Testis (tissue), 3 donors: ENCODE results near the gene EMC10. TPM values are rescaled to one million over a fixed set of nuclear protein-coding genes. Genes with fewer than 3 reads are reported as not detected.

Source experiments
- DNase-seq: peaks from one replicate; pipeline ENCODE4 v3.0.0-alpha.2; 2019
- H3K27ac ChIP-seq, 2 donors: fragments of 200-600 bp; sonication (generic); one replicate each; pipeline ENCODE4 v1.5.1; 2019
- H3K27me3 ChIP-seq: fragments of 200-600 bp; sonication (generic); one replicate; pipeline ENCODE4 v1.5.1; 2019
- H3K36me3 ChIP-seq: fragments of 200-600 bp; sonication (generic); one replicate; pipeline ENCODE4 v1.5.1; 2017; ENCODE audit warnings: low read depth; ENCODE audit errors: missing control alignments
- H3K4me1 ChIP-seq: fragments of 200-600 bp; sonication (generic); one replicate; pipeline ENCODE4 v1.5.1; 2019
- H3K4me3 ChIP-seq, 2 donors: fragments of 200-600 bp; sonication (generic); one replicate each; pipeline ENCODE4 v1.5.1; 2017 to 2019
- H3K9me3 ChIP-seq: fragments of 200-600 bp; sonication (generic); one replicate; pipeline ENCODE4 v1.5.1; 2017
- POLR2A ChIP-seq: fragments of 450-650 bp; IDR thresholded peaks from one replicate; pipeline ENCODE4 v1.6.1; 2017; ENCODE audit warnings: antibody characterized with exemption, mild to moderate bottlenecking, moderate library complexity
- WGBS, 2 donors: methylation state at CpG; one replicate each; pipeline ENCODE4 v1.1.5; 2018; 5-methylcytosine and 5-hydroxymethylcytosine counted together
- intact Hi-C: fragments of 100-400 bp; cut with DNase I; formaldehyde crosslinking; loops from one replicate; pipeline ENCODE4 v1.15.1; 2023; ENCODE audit warnings: low total_unique reads
- polyA plus RNA-seq: library from polyadenylated mRNA; stranded (reverse); fragments of 350-450 nt; fragmentation: Illumina TruSeq; extraction: RNeasy Lipid Tissue Mini Kit (QIAGEN cat#74804); gene quantifications from one replicate; pipeline ENCODE4 v1.2.3, GENCODE V29; 2014; ENCODE audit warnings: low read depth, low replicate concordance; ENCODE audit not compliant: insufficient read depth
- total RNA-seq, 2 donors: library from RNA; depleted of rRNA; stranded (reverse); fragments of >200 nt; gene quantifications; one replicate each; pipeline ENCODE4 v1.2.3, GENCODE V29; 2016
- TF ChIP-seq, protein P1 (sequence below), 3 experiments: fragments of 450-650 bp in 2 of 3; fragments of 200-600 bp in 1 of 3; sonication (generic) in 1 of 3; IDR thresholded peaks; one replicate each; pipeline ENCODE4 v1.5.1; 2016 to 2019; ENCODE audit warnings: antibody characterized with exemption in 3 of 3, mild to moderate bottlenecking in 2 of 3, moderate library complexity in 1 of 3

EMC10 gene
- total and polyA plus RNA-seq, 3 donors from 2014 or later: 162 to 311 (median 203) TPM

DNA sequence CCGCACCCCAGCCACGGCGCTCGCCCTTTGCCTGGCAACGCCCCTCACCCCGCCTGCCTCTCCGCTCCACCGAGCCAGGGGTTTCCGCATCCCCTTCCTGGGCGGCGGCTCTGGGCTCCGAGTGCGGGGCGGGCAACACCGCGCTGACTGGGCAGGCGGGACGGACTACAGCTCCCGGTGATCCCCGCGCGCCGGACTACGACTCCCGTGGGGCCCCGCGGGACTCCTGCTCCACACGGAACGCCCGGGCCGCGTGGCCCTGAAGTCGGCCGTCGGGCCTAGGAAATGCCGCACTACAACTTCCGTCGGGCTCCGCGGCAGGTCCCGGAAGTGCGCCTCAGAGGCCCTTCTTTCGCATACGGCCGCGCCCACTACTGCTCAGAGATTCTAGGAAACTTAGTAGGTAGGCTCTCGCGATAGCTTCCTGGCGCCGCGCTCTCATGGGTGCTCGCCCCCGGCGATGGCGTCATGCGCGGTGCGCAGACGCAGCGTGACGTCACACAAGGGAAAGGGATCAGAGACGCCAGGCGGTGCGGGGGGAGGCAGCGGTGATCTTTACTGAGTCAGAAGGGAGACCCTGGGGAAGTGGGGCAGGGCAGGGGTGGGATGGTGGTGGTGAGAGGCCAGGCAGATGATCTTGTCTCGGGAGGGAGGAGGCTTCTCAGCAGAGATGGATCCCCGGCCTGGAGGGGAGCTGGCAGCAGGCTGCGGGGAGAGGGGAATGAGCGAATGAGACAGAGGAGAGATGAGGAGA, 34.9 kb downstream of the EMC10 start, which contains the start of gene JOSD2:
TSS of gene JOSD2 (minus strand) at position 123 of the 754 bp plus-strand sequence. CDS start 760 bp downstream, outside the sequence.
- H3K4me1 ChIP-seq: peaks cover 20% of the 10 kb centered on the region
- H3K36me3 ChIP-seq: no peaks in the 10 kb centered on the region
- whole genome bisulfite sequencing, 2 donors: 0 to 2% methylated on average over 39 to 69 of the region's 69 CpGs
- H3K27me3 ChIP-seq: no peaks in the 10 kb centered on the region
- H3K4me3 ChIP-seq: peak within 1 kb of the TSS; percentile 66 to 89
- intact Hi-C loops: no loop called here
- H3K9me3 ChIP-seq: no peaks in the 10 kb centered on the region
- TF ChIP-seq, protein P1, sequence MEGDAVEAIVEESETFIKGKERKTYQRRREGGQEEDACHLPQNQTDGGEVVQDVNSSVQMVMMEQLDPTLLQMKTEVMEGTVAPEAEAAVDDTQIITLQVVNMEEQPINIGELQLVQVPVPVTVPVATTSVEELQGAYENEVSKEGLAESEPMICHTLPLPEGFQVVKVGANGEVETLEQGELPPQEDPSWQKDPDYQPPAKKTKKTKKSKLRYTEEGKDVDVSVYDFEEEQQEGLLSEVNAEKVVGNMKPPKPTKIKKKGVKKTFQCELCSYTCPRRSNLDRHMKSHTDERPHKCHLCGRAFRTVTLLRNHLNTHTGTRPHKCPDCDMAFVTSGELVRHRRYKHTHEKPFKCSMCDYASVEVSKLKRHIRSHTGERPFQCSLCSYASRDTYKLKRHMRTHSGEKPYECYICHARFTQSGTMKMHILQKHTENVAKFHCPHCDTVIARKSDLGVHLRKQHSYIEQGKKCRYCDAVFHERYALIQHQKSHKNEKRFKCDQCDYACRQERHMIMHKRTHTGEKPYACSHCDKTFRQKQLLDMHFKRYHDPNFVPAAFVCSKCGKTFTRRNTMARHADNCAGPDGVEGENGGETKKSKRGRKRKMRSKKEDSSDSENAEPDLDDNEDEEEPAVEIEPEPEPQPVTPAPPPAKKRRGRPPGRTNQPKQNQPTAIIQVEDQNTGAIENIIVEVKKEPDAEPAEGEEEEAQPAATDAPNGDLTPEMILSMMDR (IDR thresholded peaks at IDR 0.05): no peak
- TF ChIP-seq POLR2A: peak; percentile 50
- H3K27ac ChIP-seq: peak within 1 kb of the TSS; percentile 76 to 77
- DNase-seq: peak; percentile 100

DNA sequence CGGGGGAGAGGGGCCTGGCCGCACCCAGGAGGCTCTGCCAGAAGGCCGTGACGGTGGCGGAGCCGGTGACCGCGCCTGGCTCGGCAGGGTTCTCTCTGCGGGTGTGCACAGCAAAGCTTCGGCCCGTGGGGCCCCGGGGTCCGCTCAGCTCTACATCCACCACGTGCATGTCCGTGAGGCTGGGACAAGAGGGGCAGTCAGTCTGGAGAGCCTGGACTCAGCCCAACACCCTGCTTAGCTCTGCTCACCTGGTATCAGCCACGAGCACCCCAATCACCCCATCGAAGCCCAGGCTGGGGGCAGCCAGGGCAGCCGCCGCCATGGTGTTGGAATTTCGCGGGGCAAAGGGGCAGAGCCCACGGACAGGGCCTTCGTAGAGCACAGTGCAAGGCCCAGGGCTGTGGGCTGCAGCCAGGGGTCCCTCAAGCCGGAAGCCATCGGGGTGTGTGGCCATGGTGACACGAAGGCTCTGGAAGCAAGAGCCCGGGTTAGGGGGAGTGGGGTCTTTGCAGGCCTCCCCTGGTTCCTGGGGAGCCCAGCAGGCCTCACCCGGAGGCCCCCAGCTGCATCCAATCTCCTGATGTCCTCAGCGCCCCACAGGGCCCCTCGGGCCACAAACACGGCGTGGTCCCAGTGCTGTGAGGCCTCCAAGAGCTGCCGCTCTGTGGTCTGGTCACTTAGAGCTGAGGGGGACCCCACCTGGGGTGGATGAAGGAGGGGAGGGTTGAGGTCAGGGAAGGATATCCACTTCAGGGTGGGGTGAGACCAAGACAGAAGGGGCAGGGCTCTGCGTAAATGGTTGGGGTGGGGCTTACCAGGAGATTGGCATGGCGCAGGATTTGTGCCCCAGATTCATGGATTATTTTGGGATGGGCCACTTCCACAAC, 36.0 kb downstream of the EMC10 start:
- H3K4me1 ChIP-seq: peaks cover 20% of the 10 kb centered on the region

DNA sequence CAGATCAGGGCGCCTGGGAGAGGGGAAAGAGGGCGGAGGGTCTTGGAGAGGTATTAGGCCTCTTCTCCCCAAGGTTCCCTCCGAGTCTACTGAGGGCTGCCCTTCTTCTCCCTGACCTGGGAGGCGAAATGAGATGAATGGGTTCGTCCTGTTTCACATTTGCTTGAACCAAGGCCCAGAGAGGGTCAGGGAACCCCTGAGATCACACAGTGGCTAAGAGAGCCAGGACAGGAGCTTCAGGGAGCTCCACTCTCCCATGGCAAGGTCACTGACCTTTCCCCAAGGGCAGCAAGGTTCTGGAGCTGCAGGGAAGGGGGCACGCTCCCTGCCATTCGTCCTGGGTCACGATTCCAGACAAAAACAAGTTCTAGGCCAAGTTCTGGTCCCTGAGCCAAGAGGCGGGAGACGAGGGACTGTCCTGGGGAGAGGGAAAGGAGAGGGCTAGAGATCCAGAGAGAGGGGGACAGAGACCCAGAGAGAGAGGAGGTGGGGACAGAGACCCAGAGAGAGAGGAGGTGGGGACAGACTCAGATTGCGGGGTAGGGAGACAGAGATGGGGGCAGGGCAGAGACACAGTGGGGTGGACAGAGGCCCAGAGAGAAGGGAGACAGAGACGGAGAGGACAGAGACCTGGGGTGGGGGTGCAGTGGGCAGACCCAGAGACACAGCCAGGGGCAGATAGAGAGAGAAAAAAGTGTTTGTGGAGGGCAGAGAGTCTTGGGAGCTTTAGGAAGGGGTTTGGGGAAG, 36.9 kb downstream of the EMC10 start:
- intact Hi-C loops: no loop called here
- no peak overlapping the region for H3K4me3 ChIP-seq
- peaks cover 20% of the 10 kb centered on the region for H3K4me1 ChIP-seq
- H3K27me3 ChIP-seq: no peaks in the 10 kb centered on the region
- no peaks in the 10 kb centered on the region for H3K36me3 ChIP-seq
- DNase-seq: no peak
- no peak overlapping the region for H3K27ac ChIP-seq
- no peaks in the 10 kb centered on the region for H3K9me3 ChIP-seq
- WGBS, 2 donors: 55 to 59% methylated on average over 10 to 12 of the region's 12 CpGs
- TF ChIP-seq, protein P1 (IDR thresholded peaks at IDR 0.05): no peak

More for the DNA sequence above, 36.0 kb downstream of the EMC10 start:
- intact Hi-C loops: no loop called here
- Histone ChIP-seq H3K9me3 (no peaks in the 10 kb centered on the region), H3K27me3 (no peaks in the 10 kb centered on the region), H3K4me3 (peak overlapping the region in 1 of 2 donors; percentile 89), H3K36me3 (no peaks in the 10 kb centered on the region), H3K27ac (no peak overlapping the region)
- no peak for DNase-seq
- TF ChIP-seq, protein P1 (IDR thresholded peaks at IDR 0.05): no peak
- no peak for TF ChIP-seq POLR2A
- WGBS, 2 donors: 36 to 78% methylated on average over 6 to 36 of the region's 36 CpGs

DNA sequence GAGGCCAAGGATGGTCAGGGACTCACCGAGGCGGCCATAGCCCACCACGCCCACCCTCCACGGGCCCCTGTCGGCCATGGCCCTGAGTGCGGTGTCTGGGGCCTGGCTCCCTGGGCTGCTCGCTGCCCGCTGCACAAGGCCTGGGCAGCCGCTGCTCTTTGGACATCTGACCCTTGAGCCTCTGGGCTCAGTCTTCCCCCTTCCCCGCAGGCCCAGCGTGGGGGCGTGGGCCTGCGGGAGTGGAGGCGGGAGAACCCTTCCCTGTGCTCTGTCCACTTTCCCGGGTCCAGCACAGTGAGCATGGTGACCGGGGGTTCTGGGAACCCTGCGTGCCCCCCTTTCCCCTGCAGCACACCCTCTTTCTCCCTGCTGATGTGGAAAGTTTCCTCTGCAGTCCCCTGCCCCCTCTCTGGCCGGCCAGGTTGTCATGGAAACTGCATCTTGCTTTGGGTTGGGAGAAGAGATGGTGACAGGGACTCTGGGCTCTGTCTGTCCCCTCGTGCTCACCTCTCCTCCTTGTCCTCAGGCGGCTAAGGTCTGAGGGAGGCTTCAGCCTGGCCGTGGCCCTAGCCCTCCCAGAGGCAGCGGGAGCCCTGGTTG, 37.5 kb downstream of the EMC10 start, which contains the start of gene ASPDH:
TSS of gene ASPDH (minus strand) at position 168 of the 600 bp plus-strand sequence. CDS start at position 78, 90 bp downstream.
- DNase-seq: no peak
- intact Hi-C loops: no loop called here
- Histone ChIP-seq H3K4me3 (no peak within 1 kb of the TSS), H3K4me1 (peaks cover 20% of the 10 kb centered on the region), H3K9me3 (no peaks in the 10 kb centered on the region), H3K27me3 (no peaks in the 10 kb centered on the region), H3K36me3 (no peaks in the 10 kb centered on the region), H3K27ac (no peak within 1 kb of the TSS)
- 37 to 39% methylated on average over 18 to 21 of the region's 22 CpGs for WGBS, 2 donors
- no peak for TF ChIP-seq POLR2A
- TF ChIP-seq, protein P1 (IDR thresholded peaks at IDR 0.05): no peak
